Measurements from ENCODE around the gene SGTA.

SGTA gene

GRCh38 chr19:2768365-2769132 is 14.5 kb downstream of the SGTA start:
- DNase-seq, result no peak

GRCh38 chr19:2767688-2768087 is 15.4 kb downstream of the SGTA start:
- DNase-seq, result no peak

- DNase-seq, result no peak
These were observed 16.3 kb downstream of the SGTA start for GRCh38 chr19:2766594-2767372.

DNA sequence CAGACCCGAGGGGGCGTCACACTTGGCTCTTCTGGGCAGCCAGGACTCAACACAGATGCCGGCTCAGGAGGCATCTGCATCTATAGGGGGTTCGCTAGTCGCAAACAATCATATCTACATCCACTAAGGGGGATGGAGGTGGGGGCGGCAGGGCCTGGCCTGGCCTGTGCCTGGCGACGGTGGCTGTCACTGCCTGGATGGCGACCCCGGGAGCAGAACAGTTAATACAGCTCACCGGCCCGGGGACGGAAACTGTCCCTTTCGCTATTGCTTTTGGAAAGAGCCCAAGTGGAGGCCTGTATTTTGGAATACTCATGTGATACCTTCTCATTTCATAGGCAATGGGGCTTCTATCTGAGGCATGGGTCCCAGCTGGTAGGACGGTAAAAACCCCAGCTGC is 17.7 kb downstream of the SGTA start:
- DNase-seq, result no peak

- no peak for DNase-seq
These were observed 18.1 kb downstream of the SGTA start for GRCh38 chr19:2764945-2765344.

GRCh38 chr19:2763687-2764086 is 19.4 kb downstream of the SGTA start:
- DNase-seq, result no peak

GRCh38 chr19:2762783-2763496 is 20.1 kb downstream of the SGTA start:
- no peak for DNase-seq

GRCh38 chr19:2761876-2762782 is 20.9 kb downstream of the SGTA start:
- DNase-seq, result no peak

- DNase-seq, result no peak
These were observed 21.8 kb downstream of the SGTA start for GRCh38 chr19:2761309-2761677.

- DNase-seq, result no peak
These were observed 23.1 kb downstream of the SGTA start for GRCh38 chr19:2759965-2760364.

GRCh38 chr19:2759362-2759761 is 23.7 kb downstream of the SGTA start:
- DNase-seq, result no peak

DNA sequence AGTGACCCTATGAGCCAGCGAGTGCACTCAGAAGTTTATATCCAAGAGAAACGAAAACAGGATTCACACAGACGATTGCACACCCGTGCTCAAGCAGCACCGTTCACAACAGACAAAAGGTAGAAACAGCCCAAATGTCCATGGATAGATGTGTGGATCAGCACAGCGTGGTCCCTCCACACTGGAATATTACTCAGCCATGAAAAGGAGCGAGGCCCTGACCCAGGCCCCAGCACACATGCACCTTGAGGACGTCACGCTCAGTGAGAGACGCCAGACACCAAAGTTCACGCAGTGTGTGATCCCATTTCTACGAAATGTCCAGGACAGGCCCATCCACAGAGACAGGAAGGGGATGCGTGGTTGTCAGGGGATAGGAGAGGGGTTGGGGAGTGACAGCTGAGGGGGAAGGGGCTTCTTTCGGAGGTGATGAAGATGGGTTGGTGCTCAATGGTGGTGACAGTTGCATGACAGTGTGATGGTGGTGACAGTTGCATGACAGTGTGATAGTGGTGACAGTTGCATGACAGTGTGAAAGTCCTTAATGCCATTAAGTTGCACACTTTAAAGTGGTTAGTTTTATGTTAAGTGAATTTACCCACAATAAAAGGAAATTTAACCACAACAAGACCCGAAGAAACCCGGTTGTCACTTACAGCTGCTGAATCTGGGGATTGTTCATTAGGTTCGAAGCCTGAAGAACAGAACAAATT is 24.3 kb downstream of the SGTA start:
- DNase-seq, result no peak

- no peak for DNase-seq
These were observed 25.9 kb downstream of the SGTA start for GRCh38 chr19:2756921-2757881.

GRCh38 chr19:2756477-2756876 is 26.6 kb downstream of the SGTA start:
- DNase-seq, result no peak

DNA sequence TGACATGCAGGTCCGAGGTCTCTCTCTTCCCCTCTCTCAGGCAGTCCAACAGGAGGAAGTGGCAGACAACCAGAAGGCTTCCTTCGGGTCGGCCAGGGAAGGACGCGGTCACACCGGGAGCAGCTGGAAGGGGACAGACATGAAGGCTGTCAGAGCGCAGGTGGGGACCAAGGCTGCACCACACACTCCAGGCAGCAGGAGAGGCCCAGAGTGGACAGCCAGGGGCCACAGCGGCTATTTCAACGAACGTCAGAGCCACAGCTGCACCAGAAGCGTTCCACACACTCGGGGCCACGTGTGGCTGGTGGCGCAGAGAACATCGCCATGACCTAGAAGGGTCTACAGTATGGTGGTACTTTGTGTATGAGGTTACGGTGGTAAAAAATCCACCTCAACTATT is 27.3 kb downstream of the SGTA start:
- no peak for DNase-seq

DNA sequence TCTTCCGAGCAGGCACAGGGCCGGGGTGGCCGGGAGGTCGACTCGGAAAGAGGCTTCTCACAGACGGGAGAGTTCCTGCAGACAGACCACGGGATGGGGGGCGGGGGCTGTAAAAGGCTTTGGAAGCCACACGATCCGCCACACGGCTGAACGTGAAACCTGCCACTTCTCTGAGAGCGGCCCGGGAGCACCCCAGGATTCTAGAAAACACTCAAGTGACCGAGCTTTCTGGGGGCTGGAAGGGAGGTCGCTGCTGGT is 27.7 kb downstream of the SGTA start:
- DNase-seq, result no peak

DNA sequence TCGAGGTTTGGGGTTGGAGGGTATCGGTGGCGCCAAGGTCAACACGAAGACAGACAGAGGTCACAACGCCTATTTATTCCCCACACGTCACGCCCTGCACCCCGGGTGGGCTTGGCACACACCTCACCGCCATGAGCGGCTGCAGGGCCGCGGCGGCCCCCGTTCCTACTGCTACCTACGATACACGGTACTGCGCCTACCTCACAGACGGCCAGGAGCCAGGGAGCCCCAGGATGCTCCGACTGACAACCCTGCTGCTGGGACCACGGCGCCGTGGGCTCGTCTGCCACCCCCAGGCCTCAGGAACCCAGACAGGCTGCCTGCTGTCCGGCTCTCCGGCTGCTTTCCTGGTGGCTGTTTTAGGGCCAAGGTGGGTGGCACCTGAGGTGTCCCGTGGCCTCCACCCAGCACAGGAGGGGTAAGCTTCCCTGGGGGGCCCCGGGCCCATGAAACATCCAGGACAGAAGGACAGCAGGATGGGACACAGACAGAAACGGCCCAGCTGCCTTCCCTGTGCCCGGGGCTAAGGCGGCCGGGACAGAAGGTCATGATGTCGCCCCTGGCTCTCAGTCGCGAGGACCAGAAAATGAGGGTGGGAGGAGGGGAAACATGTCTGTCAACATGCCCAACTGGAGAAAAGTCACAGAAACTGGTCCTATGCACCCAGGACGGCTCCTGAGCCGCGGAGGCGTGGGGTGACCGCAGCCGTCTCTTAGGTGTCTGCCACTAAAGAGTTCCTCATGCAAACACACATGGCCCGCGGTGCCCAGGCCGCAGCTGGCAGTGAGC is 28.2 kb downstream of the SGTA start:
- DNase-seq, result no peak

DNA sequence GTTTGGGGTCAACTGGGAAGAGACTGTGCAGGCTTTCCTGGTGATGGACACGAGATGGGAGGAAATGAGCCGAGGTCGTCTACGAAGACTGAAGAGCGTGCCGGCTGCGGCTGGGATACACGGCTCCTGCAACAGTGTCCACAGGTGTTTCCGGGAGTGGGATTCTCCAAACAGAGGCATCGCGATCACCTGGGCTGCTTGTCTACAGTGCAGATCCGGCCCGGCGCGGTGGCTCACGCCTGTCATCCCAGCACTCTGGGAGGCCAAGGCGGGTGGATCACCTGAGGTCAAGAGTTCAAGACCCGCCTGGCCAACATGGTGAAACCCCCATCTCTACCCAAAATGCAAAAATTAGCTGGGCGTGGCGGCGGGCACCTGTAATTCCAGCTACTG is 31.6 kb downstream of the SGTA start:
- no peak for DNase-seq

GRCh38 chr19:2750808-2751437 is 32.1 kb downstream of the SGTA start:
- DNase-seq, result no peak

- no peak for DNase-seq
These were observed 35.7 kb downstream of the SGTA start for GRCh38 chr19:2747349-2747748.
